ENCODE measurements around the gene GH2. TPM values are rescaled to one million over a fixed set of nuclear protein-coding genes. Genes with fewer than 3 reads are reported as not detected.

GH2 gene
- total and polyA plus RNA-seq, 8 donors: 0.26 TPM; not detected in 7

DNA sequence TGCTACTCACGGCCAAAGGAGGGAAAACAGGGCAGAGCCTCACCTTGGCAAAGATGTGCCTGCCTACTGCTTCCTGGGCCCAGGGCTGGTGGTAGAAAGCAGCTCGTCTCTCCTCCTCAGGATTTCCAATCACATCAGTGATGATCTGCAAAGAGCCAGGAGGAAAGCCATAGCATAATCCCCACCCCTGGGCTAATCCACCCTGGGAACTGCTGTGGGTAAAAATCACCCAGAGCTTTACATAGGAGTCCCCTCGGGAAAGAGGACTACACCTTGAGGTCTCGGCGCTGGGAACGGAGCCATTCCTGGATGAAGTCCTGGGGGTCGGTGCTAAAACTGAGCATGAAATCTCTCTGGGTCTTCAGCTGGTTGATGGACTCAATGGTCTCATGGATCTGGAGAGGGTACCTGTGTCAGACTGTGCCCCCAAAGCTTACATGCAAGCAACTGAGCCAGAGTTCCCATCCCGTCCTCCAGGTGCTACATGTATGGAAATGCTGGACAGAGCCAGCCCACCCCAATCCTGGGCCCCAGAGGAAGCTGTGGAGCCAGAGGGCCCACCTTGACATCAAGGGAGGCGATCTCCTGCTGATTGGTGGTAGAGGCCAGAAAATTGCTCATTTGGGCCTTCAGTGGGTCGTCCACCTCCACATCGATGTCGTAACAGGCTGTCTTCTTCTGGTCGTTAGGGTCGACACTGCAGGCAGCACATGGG lies 48.6 kb downstream of the GH2 start:
- TF ChIP-seq, protein P1, sequence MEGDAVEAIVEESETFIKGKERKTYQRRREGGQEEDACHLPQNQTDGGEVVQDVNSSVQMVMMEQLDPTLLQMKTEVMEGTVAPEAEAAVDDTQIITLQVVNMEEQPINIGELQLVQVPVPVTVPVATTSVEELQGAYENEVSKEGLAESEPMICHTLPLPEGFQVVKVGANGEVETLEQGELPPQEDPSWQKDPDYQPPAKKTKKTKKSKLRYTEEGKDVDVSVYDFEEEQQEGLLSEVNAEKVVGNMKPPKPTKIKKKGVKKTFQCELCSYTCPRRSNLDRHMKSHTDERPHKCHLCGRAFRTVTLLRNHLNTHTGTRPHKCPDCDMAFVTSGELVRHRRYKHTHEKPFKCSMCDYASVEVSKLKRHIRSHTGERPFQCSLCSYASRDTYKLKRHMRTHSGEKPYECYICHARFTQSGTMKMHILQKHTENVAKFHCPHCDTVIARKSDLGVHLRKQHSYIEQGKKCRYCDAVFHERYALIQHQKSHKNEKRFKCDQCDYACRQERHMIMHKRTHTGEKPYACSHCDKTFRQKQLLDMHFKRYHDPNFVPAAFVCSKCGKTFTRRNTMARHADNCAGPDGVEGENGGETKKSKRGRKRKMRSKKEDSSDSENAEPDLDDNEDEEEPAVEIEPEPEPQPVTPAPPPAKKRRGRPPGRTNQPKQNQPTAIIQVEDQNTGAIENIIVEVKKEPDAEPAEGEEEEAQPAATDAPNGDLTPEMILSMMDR (IDR thresholded peaks at IDR 0.05): no peak
- Histone ChIP-seq H3K4me1 (peaks cover 14 to 44% of the 10 kb centered on the region in 2 donors), H3K4me3 (no peak overlapping the region), H3K9me3 (no peaks in the 10 kb centered on the region), H3K36me3 (peaks cover 0 to 90% of the 10 kb centered on the region in 2 donors), H3K27me3 (no peaks in the 10 kb centered on the region), H3K27ac (no peak overlapping the region)
- intact Hi-C loops (cut with DNase I): no loop called here
- no peak for ATAC-seq
- DNase-seq: no peak

DNA sequence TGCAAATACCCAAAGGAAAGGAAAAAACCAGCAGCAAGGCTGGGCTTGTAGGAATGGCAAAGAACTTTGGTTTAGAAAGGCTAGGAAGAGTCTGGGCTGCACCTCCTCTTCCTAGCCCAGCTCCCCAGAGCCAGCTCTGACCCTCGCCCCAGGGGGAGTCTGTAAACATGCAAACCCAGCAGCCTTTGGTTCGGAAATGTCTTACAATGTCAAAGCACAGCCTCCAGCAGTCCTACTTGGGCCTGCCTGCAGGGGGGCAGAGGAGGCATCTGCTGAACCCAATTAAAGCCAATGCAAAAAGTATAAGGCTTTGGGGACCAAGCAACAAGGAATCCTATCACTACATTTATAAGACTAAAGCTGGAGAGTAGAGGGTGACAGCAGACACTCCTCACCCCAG lies 49.3 kb downstream of the GH2 start:
- Histone ChIP-seq H3K27me3 (no peaks in the 10 kb centered on the region), H3K4me1 (peaks cover 11 to 42% of the 10 kb centered on the region in 2 donors), H3K27ac (no peak overlapping the region), H3K36me3 (peaks cover 0 to 89% of the 10 kb centered on the region in 2 donors), H3K4me3 (no peak overlapping the region), H3K9me3 (no peaks in the 10 kb centered on the region)
- TF ChIP-seq, protein P1 (IDR thresholded peaks at IDR 0.05): no peak
- intact Hi-C loops (cut with DNase I): no loop called here
- ATAC-seq (no peak), DNase-seq (no peak)

DNA sequence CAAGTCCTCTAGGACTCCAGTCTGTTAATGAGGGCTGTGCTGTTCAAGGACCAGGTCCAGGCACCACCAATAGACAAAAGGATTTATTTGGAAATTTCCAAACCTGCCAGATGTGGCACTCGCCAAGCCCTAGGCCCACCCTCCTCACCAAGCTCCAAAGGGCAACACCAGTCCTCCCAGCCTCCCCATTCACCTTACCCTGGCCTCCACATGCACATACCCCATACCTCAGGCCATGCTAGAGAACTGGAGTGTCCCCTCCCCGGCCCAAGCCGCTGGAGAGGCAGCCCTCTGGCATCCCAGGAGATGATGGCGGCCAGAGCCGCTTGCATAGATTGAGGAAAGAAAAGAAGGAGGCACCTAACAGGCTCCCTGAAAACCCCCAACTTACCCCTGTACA lies 49.7 kb downstream of the GH2 start:
- no peak overlapping the region for H3K27ac ChIP-seq
- no peak overlapping the region for H3K4me3 ChIP-seq
- peaks cover 11 to 38% of the 10 kb centered on the region in 2 donors for H3K4me1 ChIP-seq
- H3K9me3 ChIP-seq: no peaks in the 10 kb centered on the region
- H3K27me3 ChIP-seq: no peaks in the 10 kb centered on the region
- no peak for ATAC-seq
- TF ChIP-seq, protein P1 (IDR thresholded peaks at IDR 0.05): no peak
- intact Hi-C loops (cut with DNase I): no loop called here
- H3K36me3 ChIP-seq: peaks cover 0 to 84% of the 10 kb centered on the region in 2 donors
- no peak for DNase-seq

DNA sequence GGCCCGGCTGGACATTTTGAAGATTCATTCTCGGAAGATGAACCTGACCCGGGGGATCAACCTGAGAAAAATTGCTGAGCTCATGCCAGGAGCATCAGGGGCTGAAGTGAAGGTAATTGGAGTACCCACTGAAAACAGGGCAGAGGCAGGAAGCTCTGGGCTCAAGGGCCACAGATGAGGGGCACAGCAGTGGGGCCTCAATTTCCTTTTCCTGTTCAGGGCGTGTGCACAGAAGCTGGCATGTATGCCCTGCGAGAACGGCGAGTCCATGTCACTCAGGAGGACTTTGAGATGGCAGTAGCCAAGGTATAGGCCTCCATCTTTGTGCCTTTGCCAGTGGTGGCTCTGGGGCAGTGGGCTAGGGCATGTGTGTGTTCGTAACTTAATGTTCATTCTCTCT lies 50.2 kb downstream of the GH2 start:
- peaks cover 0 to 79% of the 10 kb centered on the region in 2 donors for H3K36me3 ChIP-seq
- intact Hi-C loops (cut with DNase I): no loop called here
- no peaks in the 10 kb centered on the region for H3K9me3 ChIP-seq
- no peak overlapping the region for H3K27ac ChIP-seq
- DNase-seq (no peak), ATAC-seq (no peak)
- H3K4me3 ChIP-seq: no peak overlapping the region
- TF ChIP-seq, protein P1 (IDR thresholded peaks at IDR 0.05): no peak
- H3K27me3 ChIP-seq: no peaks in the 10 kb centered on the region
- peaks cover 11 to 38% of the 10 kb centered on the region in 2 donors for H3K4me1 ChIP-seq

DNA sequence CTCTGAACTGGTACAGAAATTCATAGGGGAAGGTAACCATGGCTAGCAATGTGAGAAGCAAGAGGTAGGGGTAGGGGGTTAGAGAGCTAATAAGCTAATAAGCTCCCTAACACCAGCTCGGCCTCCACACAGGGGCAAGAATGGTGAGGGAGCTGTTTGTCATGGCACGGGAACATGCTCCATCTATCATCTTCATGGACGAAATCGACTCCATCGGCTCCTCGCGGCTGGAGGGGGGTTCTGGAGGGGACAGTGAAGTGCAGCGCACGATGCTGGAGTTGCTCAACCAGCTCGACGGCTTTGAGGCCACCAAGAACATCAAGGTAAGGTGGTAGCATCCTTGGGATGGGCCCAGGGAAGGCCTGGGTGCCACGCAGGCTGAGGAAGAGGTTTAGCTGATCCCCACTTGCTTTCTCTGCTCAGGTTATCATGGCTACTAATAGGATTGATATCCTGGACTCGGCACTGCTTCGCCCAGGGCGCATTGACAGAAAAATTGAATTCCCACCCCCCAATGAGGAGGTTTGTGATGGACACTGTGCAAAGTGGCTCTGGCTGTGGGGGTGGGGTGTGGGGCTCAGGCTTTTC lies 50.7 kb downstream of the GH2 start:
- no peaks in the 10 kb centered on the region for H3K27me3 ChIP-seq
- no peak overlapping the region for H3K27ac ChIP-seq
- H3K9me3 ChIP-seq: no peaks in the 10 kb centered on the region
- DNase-seq: no peak
- H3K36me3 ChIP-seq: peaks cover 0 to 74% of the 10 kb centered on the region in 2 donors
- no peak overlapping the region for H3K4me3 ChIP-seq
- TF ChIP-seq, protein P1 (IDR thresholded peaks at IDR 0.05): no peak
- ATAC-seq: no peak
- peaks cover 15 to 43% of the 10 kb centered on the region in 2 donors for H3K4me1 ChIP-seq
- intact Hi-C loops (cut with DNase I): no loop called here

All from left lung (tissue), 10 donors.